Anterior cingulate cortex (tissue), 58 donors: ENCODE results near the gene L1TD1.
"Not testable (repeated sequence)": the region's sequence is repeated elsewhere in the genome, so short reads cannot be mapped to it uniquely, and the experiment has no call there.

Experiments used
- DNase-seq, 58 donors: peaks; one replicate each; lab custom pipeline; 2025; lab: John Stamatoyannopoulos, UW

The L1TD1 gene

DNA sequence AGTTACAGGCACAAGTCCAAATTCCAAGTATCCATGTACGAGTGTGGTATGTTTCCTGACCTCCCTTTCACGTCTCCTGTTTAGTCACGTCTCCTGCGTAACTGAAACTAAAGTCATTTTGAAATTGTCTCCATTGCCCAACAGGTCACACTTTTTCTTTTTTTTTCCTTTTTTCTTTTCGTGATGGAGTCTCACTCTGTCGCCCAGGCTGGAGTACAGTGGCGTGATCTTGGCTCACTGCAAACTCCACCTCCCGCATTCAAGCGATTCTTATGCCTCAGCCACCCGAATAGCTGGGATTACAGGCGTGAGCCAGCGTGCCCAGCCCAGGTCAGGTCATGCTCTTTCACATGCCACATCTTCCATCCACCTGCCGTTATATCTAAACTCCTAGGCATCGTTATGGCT lies 38.2 kb downstream of the L1TD1 start:
- no peak for DNase-seq

DNA sequence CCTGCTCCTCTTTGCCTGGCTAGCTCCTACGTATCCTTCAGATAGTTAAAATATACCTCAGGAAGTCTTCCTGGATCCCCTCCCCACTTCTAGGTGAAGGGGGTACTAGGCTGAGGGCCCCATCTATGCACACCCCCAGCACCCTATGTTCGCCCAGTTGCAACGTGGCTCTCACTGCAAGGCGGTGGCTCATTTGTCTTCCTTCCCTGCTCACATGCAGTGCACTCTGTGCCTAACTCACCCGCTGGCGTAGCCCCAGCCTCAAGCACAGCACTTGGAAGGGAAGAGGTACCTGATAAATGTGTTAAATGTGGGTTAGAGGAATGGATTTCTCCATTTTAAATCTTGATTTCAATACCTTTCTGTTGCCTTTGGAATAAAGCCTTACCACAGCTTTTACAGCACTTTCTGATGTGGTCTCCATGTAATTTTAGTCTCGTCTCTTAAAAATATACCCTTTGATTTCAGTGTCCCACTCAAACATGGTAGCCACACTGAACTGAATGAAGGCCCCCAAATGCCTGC lies 39.3 kb downstream of the L1TD1 start:
- DNase-seq = no peak

DNA sequence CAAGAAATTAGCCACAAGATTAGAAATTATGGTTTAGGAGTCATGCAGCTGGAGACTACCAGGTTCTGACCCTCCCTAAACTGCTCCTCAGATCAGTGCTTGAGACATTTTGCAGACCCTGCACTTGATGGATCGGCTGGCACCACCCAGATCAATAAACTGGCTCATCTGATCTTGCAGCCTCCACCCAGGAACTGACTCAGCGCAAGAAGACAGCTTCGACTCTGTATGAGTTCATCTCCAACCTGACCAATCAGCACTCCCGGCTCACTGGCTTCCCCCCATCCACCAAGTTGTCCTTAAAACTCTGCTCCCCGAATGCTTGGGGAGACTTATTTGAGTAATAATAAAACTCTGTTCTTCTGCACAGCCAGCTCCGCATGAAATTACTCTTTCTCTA lies 40.0 kb downstream of the L1TD1 start:
- DNase-seq = no peak

DNA sequence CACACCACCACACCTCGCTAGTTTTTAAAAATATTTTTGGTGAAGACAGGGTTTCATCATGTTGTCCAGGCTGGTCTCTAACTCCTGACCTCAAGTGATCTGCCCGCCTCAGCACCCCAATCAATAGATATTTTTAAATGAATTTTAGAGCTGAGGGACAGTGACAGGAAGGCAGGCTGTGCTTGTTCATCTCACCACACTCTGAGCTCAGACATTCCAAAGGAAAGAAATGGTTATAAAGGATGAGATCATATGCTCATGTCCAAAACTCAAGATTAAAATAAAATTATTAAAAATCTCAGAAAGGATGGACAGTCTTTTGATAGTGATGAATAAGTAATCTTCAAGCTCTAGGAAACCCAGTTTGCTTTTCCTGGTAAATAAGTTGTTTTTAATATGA lies 40.9 kb downstream of the L1TD1 start:
- no peak for DNase-seq

DNA sequence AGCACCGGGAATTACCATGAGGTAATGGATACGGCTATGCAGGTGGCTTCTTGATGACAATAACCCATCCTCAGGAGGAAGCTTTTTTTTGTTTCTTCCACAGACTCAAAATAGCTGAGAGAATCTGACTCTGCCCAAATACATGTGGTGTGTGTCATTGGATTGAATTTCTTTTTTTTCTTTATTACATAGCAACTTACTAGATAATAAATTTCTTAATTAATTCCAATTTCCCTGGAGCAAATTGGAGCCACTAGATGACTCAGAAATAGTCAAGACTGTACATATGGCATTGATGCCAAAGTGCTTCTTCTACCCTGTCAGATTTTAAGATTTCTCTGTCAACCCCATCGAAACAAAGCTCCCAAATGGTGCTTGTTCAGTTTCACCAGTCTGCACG lies 42.7 kb downstream of the L1TD1 start:
- no peak for DNase-seq

DNA sequence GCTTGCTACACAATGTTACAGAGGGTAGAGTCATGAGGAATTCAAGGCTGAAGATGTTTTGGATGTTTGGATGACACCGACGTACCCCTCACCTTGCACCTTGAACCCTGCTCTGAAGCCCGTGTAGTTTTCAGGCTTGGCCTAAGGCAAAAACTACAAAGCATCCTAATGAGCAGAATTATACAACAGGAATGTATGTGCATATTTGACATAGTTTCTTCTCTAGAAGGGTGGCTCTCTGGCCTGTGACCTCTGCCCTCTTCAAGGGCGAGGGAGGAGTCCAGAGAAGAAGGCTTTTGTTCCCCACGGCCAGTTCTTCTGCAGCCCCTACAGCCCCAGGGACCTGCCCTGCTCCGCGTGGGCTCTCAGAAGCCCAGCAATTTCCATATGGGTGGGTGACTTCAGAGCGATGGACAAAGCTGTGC lies 43.3 kb downstream of the L1TD1 start:
- no peak for DNase-seq

DNA sequence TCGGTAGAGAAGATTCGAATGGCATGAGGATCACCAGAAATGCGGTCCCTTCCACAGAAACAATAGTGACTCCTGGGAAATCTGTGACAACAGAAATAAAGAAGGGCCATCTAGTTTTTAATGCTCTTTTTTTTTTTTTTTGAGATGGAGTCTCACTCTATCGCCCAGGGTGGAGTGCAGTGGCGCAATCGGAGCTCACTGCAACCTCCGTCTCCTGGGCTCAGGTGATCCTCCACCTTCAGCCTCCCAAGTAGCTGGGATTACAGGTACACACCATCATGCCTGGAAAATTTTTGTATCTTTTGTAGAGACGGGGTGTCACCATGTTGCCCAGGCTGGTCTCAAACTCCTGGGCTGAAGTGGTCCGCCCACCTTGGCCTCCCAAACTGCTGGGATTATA lies 43.9 kb downstream of the L1TD1 start:
- DNase-seq = no peak

DNA sequence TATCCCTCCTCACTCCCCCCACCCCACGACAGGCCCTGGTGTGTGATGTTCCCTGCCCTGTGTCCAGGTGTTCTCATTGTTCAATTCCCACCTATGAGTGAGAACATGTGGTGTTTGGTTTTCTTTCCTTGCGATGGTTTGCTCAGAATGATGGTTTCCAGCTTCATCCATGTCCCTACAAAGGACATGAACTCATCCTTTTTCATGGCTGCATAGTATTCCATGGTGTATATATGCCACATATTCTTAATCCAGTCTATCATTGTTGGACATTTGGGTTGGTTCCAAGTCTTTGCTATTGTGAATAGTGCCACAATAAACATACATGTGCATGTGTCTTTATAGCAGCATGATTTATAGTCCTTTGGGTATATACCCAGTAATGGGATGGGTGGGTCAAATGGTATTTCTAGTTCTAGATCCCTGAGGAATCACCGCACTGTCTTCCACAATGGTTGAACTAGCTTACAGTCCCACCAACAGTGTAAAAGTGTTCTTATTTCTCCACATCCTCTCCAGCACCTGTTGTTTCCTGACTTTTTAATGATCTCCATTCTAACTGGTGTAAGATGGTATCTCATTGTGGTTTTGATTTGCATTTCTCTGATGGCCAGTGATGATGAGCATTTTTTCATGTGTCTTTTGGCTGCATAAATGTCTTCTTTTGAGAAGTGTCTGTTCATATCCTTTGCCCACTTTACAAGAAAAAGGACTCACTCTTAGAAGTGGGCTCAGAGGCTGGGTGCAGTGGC lies 45.2 kb downstream of the L1TD1 start:
- not testable (repeated sequence) for DNase-seq

DNA sequence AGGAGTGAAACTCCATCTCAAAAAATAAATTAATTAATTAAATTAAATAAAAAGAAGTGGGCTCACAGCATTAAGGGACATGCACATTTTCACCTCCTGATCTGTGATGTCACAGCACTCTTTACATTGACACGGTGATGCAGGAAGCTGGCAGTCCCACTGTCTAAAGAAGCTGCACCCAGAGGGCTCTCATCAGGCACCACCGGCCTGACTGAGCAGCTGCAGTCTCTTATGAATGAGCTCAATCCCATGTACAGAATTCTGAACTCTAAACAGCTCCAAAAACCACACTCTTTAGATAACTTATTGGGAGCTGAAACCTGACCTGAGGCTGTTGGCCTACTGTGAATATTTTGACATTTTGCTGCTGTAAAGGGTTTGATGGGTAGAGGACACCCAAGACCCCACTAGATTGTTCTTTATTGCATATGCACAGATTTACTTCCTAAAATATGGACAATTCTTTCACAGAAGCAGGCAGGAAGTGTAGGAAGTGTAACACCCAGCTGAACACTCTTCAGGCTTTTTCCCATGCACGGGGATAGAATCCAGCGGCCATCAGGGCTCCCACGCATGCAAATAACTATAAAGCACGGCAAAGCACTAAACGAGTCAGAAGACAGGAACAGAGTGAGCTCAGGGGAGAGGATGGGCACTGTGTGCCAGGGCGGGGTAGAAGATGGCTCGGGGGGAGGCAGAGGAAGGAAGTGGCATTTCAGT lies 46.2 kb downstream of the L1TD1 start:
- DNase-seq = no peak

DNA sequence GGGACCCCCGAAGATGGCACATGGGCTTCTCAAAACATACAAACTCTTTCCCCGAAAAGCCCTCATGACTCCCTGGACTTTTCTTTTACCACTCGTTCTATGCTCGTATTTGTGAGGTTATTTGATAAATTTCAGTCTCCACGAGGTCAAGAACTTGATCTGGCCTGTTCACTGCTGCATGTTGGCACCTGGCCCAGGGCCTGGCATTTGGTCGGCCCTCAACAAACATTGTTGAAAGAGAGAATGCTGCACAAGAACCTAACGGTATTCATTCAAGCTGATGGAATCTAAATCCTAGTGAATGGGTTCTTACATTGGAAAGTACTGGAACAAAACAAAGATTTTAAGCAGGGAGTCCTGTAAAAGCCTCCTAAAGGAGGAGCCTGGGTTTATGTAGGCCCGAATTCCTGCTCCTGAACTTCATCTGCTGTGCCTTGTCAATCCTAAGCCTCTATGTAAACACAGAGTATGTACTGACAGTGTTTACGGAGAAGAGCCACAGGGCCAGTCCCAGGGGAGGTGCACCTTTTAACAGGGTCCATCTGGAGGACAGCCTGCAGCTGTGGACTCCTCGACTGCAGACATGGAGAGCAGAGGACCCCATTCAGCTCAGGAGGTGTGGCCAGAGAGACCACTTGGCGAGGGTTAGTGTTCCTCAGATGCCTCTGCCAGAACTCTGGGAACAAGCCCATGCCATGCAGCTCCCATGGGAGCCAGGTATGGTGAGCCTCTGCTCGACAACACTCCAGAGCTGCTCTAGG lies 46.9 kb downstream of the L1TD1 start:
- DNase-seq = peak in 1 of 58 donors; percentile 0

DNA sequence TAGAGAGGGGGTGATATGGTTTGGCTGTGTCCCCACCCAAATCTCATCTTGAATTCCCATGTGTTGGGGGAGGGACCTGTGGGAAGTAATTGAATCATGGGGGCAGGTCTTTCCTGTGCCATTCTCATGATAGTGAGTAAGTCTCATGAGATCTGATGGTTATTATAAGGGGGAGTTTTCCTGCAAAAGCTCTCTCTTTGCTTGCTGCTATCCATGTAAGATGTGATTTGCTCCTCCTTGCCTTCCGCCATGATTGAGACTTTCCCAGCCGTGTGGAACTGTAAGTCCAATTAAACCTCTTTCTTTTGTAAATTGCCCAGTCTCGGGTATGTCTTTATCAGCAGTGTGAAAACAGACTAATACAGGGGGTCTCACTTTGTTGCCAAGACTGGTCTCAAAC lies 49.7 kb downstream of the L1TD1 start:
- not testable (repeated sequence) for DNase-seq

DNA sequence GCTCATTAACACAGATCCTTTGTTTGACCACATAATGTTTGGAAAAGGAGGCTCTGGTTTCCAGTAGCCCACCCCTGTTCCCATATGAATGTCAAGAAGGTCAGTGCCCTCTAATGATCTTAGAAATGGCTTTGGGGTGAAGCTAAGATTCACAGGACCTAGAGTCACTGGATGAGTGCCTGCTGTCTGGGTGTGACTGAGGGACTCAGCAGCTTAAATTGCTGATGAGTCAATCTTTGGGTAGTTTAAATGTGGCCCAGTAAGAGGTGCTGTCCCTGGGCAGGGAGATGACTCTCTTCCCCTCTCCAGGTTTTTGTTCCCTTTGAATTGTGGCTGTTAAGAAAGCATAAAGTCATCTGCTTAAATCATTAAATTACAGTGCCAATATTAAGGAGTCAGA lies 50.6 kb downstream of the L1TD1 start:
- no peak for DNase-seq

DNA sequence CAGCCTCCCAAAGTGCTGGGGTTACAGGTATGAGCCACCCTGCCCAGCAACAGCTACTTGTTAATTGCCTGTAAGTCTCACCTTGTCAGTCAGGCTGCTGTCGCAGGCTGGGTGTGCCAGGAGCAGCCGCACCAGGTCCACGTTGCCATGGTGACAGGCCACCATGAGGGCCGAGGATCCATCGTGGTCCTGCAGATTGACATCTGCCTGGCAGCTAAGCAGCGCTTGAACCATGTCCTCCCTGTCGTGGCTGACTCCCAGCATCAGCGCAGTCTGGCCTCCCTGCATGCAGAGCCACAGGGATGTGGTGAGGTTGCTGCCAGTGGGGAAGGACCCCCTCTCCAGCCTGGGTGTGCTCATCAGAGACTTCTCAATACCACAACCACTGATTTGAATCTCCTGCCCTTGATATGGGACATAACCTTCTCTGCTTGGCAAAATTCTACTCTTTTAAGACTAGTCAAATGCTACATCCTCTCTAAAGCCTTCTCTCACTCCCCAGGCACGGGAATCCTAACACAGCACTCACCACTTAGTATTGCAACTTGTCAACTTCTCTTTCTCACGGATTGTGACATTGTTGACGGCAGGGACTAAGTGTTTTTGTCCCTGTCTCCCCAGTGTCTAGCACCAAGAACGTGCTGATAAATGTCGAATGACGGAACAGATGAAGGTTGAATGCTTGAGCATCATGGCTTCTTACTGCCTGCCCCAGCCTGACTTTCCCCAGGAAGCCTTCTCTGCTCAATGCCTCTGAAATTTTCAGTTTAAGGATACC lies 52.9 kb downstream of the L1TD1 start:
- no peak for DNase-seq

DNA sequence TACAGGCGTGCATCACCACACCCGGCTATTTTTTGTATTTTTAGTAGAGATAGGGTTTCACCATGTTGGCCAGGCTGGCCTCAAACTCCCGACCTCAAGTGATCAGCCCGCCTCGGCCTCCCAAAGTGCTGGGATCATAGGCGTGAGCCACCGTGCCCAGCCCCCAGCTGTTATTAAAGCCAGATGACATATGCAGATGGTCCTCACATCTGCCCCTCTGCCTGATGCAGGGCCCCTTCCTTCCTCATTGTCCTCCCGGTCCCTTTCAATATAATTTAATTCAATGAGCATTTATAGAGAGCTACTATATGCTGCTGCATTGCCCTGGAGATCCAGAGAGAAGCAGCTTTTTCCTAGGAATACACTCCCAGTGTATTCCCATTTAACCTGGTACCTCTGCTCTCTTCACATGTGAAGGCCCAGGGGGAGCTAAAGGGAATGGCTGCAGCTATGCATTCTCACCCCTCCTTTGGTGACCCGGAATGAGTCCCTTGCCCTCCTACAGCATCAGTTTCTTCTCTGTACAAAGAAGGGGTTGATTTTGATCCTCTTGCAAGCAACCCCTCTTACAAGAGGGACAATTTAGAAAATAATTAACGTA lies 55.6 kb downstream of the L1TD1 start:
- no peak for DNase-seq

DNA sequence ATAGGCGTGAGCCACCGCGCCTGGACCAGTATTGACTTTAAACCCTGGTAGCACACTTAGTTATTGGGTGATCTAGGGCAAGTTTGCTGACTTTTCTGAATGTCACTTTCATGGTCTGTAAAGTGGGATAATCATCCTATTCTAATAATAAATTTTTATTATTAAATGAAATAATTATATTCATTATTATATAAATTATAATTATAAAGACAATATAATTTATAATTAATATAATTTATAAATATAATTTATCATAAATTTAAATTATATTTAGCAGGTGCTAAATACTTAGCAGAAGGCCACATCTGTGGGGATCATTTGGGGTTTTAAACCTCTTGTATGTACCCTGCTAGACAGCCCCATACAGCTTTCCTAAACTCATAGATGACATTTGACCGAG lies 64.9 kb downstream of the L1TD1 start:
- DNase-seq = no peak

DNA sequence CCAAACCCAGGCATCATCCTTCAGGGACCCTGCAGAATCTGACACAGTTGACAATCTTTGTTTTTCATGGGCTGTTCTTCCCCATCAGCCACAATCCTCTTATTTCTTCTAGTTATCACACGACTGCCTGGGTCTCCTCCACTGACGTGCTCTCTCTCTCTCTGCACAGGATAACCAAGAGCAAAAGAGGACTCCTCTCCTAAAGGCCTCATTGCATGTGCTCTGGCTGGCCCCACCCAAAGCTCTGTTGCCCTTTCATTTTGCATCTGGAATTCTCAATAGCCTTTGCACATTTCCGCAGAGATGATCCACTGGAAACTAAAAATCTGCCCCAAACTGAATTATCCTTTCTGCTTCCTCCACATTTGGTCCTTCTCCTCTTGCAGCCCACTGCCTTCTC lies 66.0 kb downstream of the L1TD1 start:
- DNase-seq = no peak
